Mammary epithelial cell (primary cell): ENCODE measurements around the gene TINAGL1.

ENCODE experiments used
- EZH2 ChIP-seq: IDR thresholded peaks from 2 replicates; pipeline ENCODE4 v1.6.1; 2012; ENCODE audit warnings: low read length, inconsistent platforms, borderline replicate concordance
- TF ChIP-seq, protein P1 (sequence below), 2 donors: IDR thresholded peaks in 1 of 2; conservative IDR thresholded peaks in 1 of 2; 2 replicates each; pipeline ENCODE4 v1.5.1; 2011 to 2012; ENCODE audit warnings: inconsistent platforms in 2 of 2, low read length in 2 of 2, mild to moderate bottlenecking in 2 of 2, control low read depth in 1 of 2, low read depth in 1 of 2; ENCODE audit not compliant: insufficient read depth in 1 of 2; ENCODE audit errors: extremely low read depth in 1 of 2

GRCh38 chr1:31577515-31578192, 1.3 kb downstream of the TINAGL1 start:
- TF ChIP-seq, protein P1, sequence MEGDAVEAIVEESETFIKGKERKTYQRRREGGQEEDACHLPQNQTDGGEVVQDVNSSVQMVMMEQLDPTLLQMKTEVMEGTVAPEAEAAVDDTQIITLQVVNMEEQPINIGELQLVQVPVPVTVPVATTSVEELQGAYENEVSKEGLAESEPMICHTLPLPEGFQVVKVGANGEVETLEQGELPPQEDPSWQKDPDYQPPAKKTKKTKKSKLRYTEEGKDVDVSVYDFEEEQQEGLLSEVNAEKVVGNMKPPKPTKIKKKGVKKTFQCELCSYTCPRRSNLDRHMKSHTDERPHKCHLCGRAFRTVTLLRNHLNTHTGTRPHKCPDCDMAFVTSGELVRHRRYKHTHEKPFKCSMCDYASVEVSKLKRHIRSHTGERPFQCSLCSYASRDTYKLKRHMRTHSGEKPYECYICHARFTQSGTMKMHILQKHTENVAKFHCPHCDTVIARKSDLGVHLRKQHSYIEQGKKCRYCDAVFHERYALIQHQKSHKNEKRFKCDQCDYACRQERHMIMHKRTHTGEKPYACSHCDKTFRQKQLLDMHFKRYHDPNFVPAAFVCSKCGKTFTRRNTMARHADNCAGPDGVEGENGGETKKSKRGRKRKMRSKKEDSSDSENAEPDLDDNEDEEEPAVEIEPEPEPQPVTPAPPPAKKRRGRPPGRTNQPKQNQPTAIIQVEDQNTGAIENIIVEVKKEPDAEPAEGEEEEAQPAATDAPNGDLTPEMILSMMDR (conservative IDR thresholded peaks at IDR 0.05 in 1 of 2, IDR thresholded peaks at IDR 0.05 in 1 of 2; ENCODE audit: extremely low read depth in 1 of 2, insufficient read depth in 1 of 2, low read depth in 1 of 2, low read length in 2 of 2), result no peak
- TF ChIP-seq EZH2, result no peak
